22Rv1 (cell line): ENCODE measurements around the gene KRTAP13-4.

Source experiments
- H3K27ac ChIP-seq: fragments of 450-650 bp; 2 replicates; pipeline ENCODE4 v1.5.1; 2017
- CTCF ChIP-seq: fragments of 450-650 bp; IDR thresholded peaks from 2 replicates; pipeline ENCODE4 v1.5.1; 2017; ENCODE audit warnings: mild to moderate bottlenecking
- ZFX ChIP-seq: fragments of 450-650 bp; IDR thresholded peaks from 2 replicates; pipeline ENCODE4 v1.6.1; 2017; ENCODE audit warnings: antibody characterized with exemption, borderline replicate concordance

The KRTAP13-4 gene

GRCh38 chr21:30448514-30448913 lies 18.5 kb downstream of the KRTAP13-4 start:
- H3K27ac ChIP-seq: no peak overlapping the region
- no peak for TF ChIP-seq CTCF
- no peak for TF ChIP-seq ZFX

GRCh38 chr21:30463713-30464112 lies 33.7 kb downstream of the KRTAP13-4 start:
- H3K27ac ChIP-seq: no peak overlapping the region
- TF ChIP-seq ZFX: no peak
- peak; percentile 72 for TF ChIP-seq CTCF

- no peak for TF ChIP-seq CTCF
- no peak for TF ChIP-seq ZFX
- no peak overlapping the region for H3K27ac ChIP-seq
These were observed 39.1 kb downstream of the KRTAP13-4 start for GRCh38 chr21:30468900-30469714.

- H3K27ac ChIP-seq: no peak overlapping the region
- no peak for TF ChIP-seq CTCF
- TF ChIP-seq ZFX: no peak
These were observed 48.0 kb downstream of the KRTAP13-4 start for GRCh38 chr21:30478004-30478403.

GRCh38 chr21:30479259-30479658 lies 49.2 kb downstream of the KRTAP13-4 start:
- H3K27ac ChIP-seq: no peak overlapping the region
- TF ChIP-seq ZFX: no peak

GRCh38 chr21:30480145-30480544 lies 50.1 kb downstream of the KRTAP13-4 start, which contains the start of gene KRTAP19-1:
KRTAP19-1 (minus strand) TSS chr21:30480367; CDS start chr21:30480317, 50 bp downstream.
- no peak for TF ChIP-seq ZFX
- no peak for TF ChIP-seq CTCF
- no peak within 1 kb of the TSS for H3K27ac ChIP-seq
